Endothelial cell of umbilical vein (primary cell): Measurements from ENCODE around the gene KRTAP4-6. TPM values are rescaled to one million over a fixed set of nuclear protein-coding genes. Genes with fewer than 3 reads are reported as not detected.

Experiments used
- BruUV-seq: library from RNA; stranded (reverse); fragments of 400-500 nt; replicated peaks from 2 replicates; lab custom pipeline; 2021; lab: Mats Ljungman, UMichigan
- CTCF ChIA-PET: fragments of 300-600, 350-600 bp; sonication (Branson Sonifier 250); formaldehyde crosslinking; loops from one replicate; lab custom pipeline; 2021; ENCODE audit warnings: antibody characterized with exemption, inconsistent platforms; lab: Charles Lee
- POLR2A ChIA-PET: fragments of 300-600, 350-600 bp; sonication (Branson Sonifier 250); formaldehyde crosslinking; loops from one replicate; lab custom pipeline; 2021; ENCODE audit warnings: antibody characterized with exemption, inconsistent platforms; lab: Charles Lee
- DNase-seq: peaks from one replicate; pipeline ENCODE4 v3.0.0-alpha.2; 2011; ENCODE audit warnings: low read depth, low spot score
- FAIRE-seq: peaks from 2 replicates; lab custom pipeline; 2011; peaks lifted over from hg19 to GRCh38; lab: Jason Lieb, UNC
- H2AFZ ChIP-seq: 2 replicates; pipeline ENCODE4 v1.6.0; 2012; ENCODE audit warnings: low read depth, low read length, control low read depth, inconsistent platforms
- H3K27ac ChIP-seq: 2 replicates; pipeline ENCODE4 v1.5.1; 2011; ENCODE audit warnings: low read depth, mild to moderate bottlenecking, control low read depth, low read length, moderate library complexity; ENCODE audit not compliant: insufficient read depth
- H3K27me3 ChIP-seq, 2 experiments: 2 replicates each; pipeline versions ENCODE4 v1.6.0 to v1.6.1; 2011; ENCODE audit warnings: low read length in 2 of 2, mixed read lengths in 1 of 2; ENCODE audit not compliant: control insufficient read depth in 2 of 2, insufficient read depth in 2 of 2
- H3K36me3 ChIP-seq, 2 experiments: 2 replicates in 1 of 2; 3 replicates in 1 of 2; pipeline ENCODE4 v1.5.1; 2011; ENCODE audit warnings: low read length in 2 of 2, mild to moderate bottlenecking in 1 of 2, moderate library complexity in 1 of 2; ENCODE audit not compliant: control insufficient read depth in 2 of 2, insufficient read depth in 2 of 2; ENCODE audit errors: extremely low read depth in 1 of 2
- H3K4me1 ChIP-seq: 3 replicates; pipeline ENCODE4 v1.5.1; 2011; ENCODE audit warnings: mild to moderate bottlenecking, low read length; ENCODE audit not compliant: control insufficient read depth, insufficient read depth; ENCODE audit errors: extremely low read depth
- H3K4me2 ChIP-seq: 2 replicates; pipeline ENCODE4 v1.6.1; 2011; ENCODE audit warnings: low read length, control low read depth, mixed read lengths; ENCODE audit not compliant: insufficient read depth
- H3K4me3 ChIP-seq, 3 experiments: fragments of 200-600 bp in 1 of 3; sonication (generic), shearing (Covaris generic) in 1 of 3; replicated peaks in 1 of 3; 2 replicates each; pipeline ENCODE4 v1.5.1; 2011 to 2016; ENCODE audit warnings: control low read depth in 3 of 3, low read length in 3 of 3, mild to moderate bottlenecking in 2 of 3, inconsistent platforms in 1 of 3, low read depth in 1 of 3, moderate library complexity in 1 of 3; ENCODE audit not compliant: insufficient read depth in 1 of 3
- H3K79me2 ChIP-seq: 2 replicates; pipeline ENCODE4 v1.6.0; 2012; ENCODE audit warnings: low read length, inconsistent platforms; ENCODE audit not compliant: control insufficient read depth, insufficient read depth
- H3K9ac ChIP-seq: replicated peaks from 2 replicates; pipeline ENCODE3; 2011; ENCODE audit warnings: low read length, control low read depth; ENCODE audit not compliant: insufficient read depth; ENCODE audit errors: extremely low read depth
- H3K9me1 ChIP-seq: replicated peaks from 3 replicates; pipeline ENCODE4 v1.6.0; 2011; ENCODE audit warnings: mild to moderate bottlenecking, low read length; ENCODE audit not compliant: control insufficient read depth, insufficient read depth; ENCODE audit errors: extremely low read depth
- H3K9me3 ChIP-seq: replicated peaks from 2 replicates; pipeline ENCODE4 v1.5.1; 2012; ENCODE audit warnings: low read length, inconsistent platforms; ENCODE audit not compliant: control insufficient read depth, insufficient read depth
- H4K20me1 ChIP-seq: replicated peaks from 2 replicates; pipeline ENCODE3; 2011; ENCODE audit warnings: mild to moderate bottlenecking, low read length; ENCODE audit not compliant: control insufficient read depth, insufficient read depth; ENCODE audit errors: extremely low read depth
- EZH2 ChIP-seq: IDR thresholded peaks from 2 replicates; pipeline ENCODE4 v1.6.1; 2012; ENCODE audit warnings: borderline replicate concordance, low read depth, mild to moderate bottlenecking, moderate library complexity, low read length, inconsistent platforms; ENCODE audit not compliant: severe bottlenecking
- FOS ChIP-seq: IDR thresholded peaks from 2 replicates; pipeline ENCODE4 v1.6.1; 2011; ENCODE audit warnings: mild to moderate bottlenecking, low read length, moderate library complexity, borderline replicate concordance; ENCODE audit not compliant: insufficient read depth
- GATA2 ChIP-seq: IDR thresholded peaks from 2 replicates; pipeline ENCODE4 v1.7.0; 2011; ENCODE audit warnings: low read depth, mild to moderate bottlenecking, moderate library complexity, mixed read lengths, low read length; ENCODE audit not compliant: insufficient read length, insufficient read depth
- JUN ChIP-seq: IDR thresholded peaks from 2 replicates; pipeline ENCODE4 v1.6.1; 2011; ENCODE audit warnings: borderline replicate concordance, low read depth; ENCODE audit not compliant: insufficient read length, insufficient read depth
- MAX ChIP-seq: IDR thresholded peaks from 2 replicates; pipeline ENCODE4 v1.6.1; 2011; ENCODE audit not compliant: insufficient read depth, insufficient read length
- MYC ChIP-seq: IDR thresholded peaks from one replicate; pipeline ENCODE4 v1.6.1; 2011; ENCODE audit warnings: mild to moderate bottlenecking, low read depth, low read length
- POLR2A ChIP-seq: IDR thresholded peaks from 2 replicates; pipeline ENCODE4 v1.6.1; 2012; ENCODE audit warnings: low read depth, mild to moderate bottlenecking, control low read depth, low read length
- POLR2AphosphoS5 ChIP-seq: IDR thresholded peaks from 2 replicates; pipeline ENCODE4 v1.6.1; 2012; ENCODE audit warnings: low read depth, mild to moderate bottlenecking, control low read depth, low read length, moderate library complexity; ENCODE audit not compliant: insufficient read depth
- dilution Hi-C: fragments of 300-500 bp; cut with MboI; formaldehyde crosslinking; loops from one replicate; pipeline ENCODE4 v1.15.0; 2019; ENCODE audit warnings: low sequenced_read_pairs; ENCODE audit not compliant: extremely low pct_ligation_motif_present
- intact Hi-C: fragments of 100-400 bp; cut with micrococcal nuclease; formaldehyde crosslinking; loops from one replicate; pipeline ENCODE4 v1.10.0; 2022
- polyA plus RNA-seq, 4 experiments: library from polyadenylated mRNA; depleted of rRNA in 3 of 4; stranded (reverse) in 3 of 4; unstranded in 1 of 4; fragments of >200 nt; gene quantifications; 2 replicates each; pipeline versions ENCODE4 v1.2.1 to v1.2.3, GENCODE V29; 2011 to 2012; ENCODE audit warnings: missing spikeins in 1 of 4
- total RNA-seq: library from RNA; stranded (reverse); gene quantifications from 2 replicates; pipeline ENCODE4 v1.2.3, GENCODE V29; 2021
- TF ChIP-seq, protein P1 (sequence below), 2 donors: IDR thresholded peaks; 1 replicate in 1 of 2; 2 replicates in 1 of 2; pipeline ENCODE4 v1.5.1; 2011; ENCODE audit warnings: low read length in 2 of 2, mild to moderate bottlenecking in 2 of 2, moderate library complexity in 2 of 2, control low read depth in 1 of 2, inconsistent platforms in 1 of 2, low read depth in 1 of 2; ENCODE audit not compliant: insufficient read depth in 1 of 2; ENCODE audit errors: extremely low read depth in 1 of 2

Gene KRTAP4-6
- total and polyA plus RNA-seq, 2 donors (not counting 3 experiments of a cell fraction or from before 2014, with no cell fraction given) = not detected

DNA sequence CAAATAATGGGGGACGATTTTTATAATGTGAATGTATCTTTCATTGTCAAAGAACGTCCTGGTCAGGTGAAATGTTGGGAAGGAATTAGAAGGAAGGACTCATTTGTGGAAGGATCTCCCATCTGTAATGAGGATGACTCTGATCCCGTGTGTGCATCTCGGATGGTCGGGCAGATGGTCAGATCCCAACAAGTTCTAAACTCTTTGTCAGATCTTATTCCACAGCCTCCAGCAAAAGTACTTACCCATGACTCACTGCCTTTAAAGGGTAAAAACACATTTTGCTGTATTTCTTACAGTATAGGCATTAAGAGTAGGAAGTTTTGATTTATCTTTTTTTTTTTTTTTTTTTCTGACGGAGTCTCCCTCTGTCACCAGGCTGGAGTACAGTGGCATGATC lies 41.9 kb downstream of the KRTAP4-6 start:
- CTCF ChIA-PET = no interaction called here
- Histone ChIP-seq H3K9ac (no peak overlapping the region), H2AFZ (no peak overlapping the region), H3K9me3 (no peaks in the 10 kb centered on the region), H3K36me3 (no peaks in the 10 kb centered on the region), H4K20me1 (no peaks in the 10 kb centered on the region), H3K27me3 (no peaks in the 10 kb centered on the region), H3K4me2 (no peak overlapping the region), H3K27ac (no peak overlapping the region), H3K79me2 (no peaks in the 10 kb centered on the region), H3K9me1 (no peaks in the 10 kb centered on the region), H3K4me3 (no peak overlapping the region), H3K4me1 (peaks cover 2% of the 10 kb centered on the region)
- dilution Hi-C loops = no loop called here
- POLR2A ChIA-PET = no interaction called here
- intact Hi-C loops = no loop called here
- no peak for FAIRE-seq
- no peak for DNase-seq
- TF ChIP-seq, protein P1, sequence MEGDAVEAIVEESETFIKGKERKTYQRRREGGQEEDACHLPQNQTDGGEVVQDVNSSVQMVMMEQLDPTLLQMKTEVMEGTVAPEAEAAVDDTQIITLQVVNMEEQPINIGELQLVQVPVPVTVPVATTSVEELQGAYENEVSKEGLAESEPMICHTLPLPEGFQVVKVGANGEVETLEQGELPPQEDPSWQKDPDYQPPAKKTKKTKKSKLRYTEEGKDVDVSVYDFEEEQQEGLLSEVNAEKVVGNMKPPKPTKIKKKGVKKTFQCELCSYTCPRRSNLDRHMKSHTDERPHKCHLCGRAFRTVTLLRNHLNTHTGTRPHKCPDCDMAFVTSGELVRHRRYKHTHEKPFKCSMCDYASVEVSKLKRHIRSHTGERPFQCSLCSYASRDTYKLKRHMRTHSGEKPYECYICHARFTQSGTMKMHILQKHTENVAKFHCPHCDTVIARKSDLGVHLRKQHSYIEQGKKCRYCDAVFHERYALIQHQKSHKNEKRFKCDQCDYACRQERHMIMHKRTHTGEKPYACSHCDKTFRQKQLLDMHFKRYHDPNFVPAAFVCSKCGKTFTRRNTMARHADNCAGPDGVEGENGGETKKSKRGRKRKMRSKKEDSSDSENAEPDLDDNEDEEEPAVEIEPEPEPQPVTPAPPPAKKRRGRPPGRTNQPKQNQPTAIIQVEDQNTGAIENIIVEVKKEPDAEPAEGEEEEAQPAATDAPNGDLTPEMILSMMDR (IDR thresholded peaks at IDR 0.05; ENCODE audit: extremely low read depth in 1 of 2, insufficient read depth in 1 of 2, low read depth in 1 of 2, low read length in 2 of 2) = no peak
- TF ChIP-seq EZH2 (no peak), FOS (no peak), POLR2AphosphoS5 (no peak), MAX (no peak), GATA2 (no peak), MYC (no peak), JUN (no peak), POLR2A (no peak)
- no TSS peak for BruUV-seq
